HG03575 (cell line): ENCODE results near the gene UBE2U.
"Not testable (repeated sequence)": the region's sequence is repeated elsewhere in the genome, so short reads cannot be mapped to it uniquely, and the experiment has no call there.

Experiments used
- ATAC-seq: cut with Tn5 transposase; IDR thresholded peaks from one replicate; pipeline ENCODE4 v1.9.1; 2021; ENCODE audit not compliant: unreplicated experiment, insufficient number of reproducible peaks, low FRiP score; ENCODE audit errors: extremely low read depth

Gene UBE2U

GRCh38 chr1:64186138-64186897 lies 17.1 kb upstream of the UBE2U start:
- no peak for ATAC-seq

GRCh38 chr1:64186898-64187280 lies 16.5 kb upstream of the UBE2U start:
- no peak for ATAC-seq

GRCh38 chr1:64187646-64188045 lies 15.8 kb upstream of the UBE2U start:
- ATAC-seq: no peak

DNA sequence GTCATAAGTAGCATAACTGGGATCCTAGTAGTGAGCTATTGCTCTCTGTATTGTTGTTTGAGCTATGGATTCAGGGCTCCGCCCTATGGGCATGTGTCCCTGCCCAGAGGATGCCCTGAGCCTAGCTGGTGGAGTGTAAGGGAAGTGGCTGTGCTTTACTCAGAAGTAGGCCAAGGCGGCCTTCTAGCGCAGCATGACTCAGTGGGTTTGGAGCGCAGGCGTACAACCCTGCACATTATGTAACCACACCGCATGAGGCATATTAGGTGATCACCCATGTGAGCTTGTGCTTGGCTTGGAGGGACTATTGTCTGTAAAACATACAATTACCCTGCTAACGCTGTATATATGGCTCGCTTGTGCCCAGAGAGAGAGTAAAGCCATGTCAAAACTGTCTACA lies 11.1 kb upstream of the UBE2U start:
- no peak for ATAC-seq

GRCh38 chr1:64194168-64195080 lies 9.0 kb upstream of the UBE2U start:
- no peak for ATAC-seq

DNA sequence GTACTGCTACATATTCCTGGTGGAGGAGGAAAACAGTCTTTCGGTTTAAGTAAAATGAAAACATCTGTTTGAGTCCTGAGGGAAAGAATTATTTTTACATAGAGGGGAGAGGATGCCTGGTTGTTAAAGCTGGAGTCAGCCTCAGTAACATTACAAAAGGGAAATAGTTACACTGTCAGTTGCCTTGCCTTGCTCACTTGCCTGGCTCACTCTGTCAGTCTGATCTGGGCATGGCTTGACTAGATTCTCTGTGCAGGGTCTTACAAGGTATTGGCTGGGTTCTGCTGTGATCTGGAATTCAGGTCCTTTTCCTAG lies 8.4 kb upstream of the UBE2U start:
- ATAC-seq: no peak

DNA sequence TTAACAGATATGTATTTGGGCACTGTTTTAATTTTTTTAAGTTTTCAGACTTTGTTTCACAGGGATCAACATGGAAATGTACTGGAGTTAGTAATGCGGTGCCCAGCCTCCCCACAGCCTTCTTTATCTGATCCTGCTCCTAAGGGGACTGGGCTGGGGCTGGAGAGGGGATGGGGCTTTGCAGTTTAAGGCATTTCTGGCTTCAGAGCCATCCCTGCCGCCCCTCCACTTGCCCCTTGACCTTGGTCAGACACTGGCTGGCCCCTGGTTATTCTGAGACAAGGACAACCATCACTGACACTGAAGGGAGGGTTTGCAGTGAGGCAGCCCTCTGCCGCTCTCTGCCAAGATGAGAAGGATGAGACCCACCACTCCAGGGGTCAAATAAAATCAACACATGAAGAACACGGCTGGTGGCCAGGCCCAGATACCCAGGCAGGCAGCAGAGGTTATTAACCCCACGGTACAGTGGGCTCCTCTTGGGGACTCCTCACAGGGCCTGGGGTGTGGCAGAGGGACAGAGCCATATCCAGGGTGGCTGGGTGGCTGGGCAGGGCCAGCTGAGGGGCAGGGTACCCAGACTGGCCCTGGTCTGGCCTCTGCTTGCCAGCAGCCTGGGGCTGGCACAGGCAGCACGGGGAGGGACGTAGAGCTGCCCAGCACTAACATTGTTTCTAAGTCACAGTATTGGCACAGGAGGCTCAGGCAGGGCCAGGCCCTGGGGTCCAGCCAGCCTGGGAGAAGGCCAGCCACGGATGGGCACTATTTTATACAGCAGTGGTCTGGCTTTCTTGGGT lies 7.2 kb upstream of the UBE2U start:
- ATAC-seq: no peak

DNA sequence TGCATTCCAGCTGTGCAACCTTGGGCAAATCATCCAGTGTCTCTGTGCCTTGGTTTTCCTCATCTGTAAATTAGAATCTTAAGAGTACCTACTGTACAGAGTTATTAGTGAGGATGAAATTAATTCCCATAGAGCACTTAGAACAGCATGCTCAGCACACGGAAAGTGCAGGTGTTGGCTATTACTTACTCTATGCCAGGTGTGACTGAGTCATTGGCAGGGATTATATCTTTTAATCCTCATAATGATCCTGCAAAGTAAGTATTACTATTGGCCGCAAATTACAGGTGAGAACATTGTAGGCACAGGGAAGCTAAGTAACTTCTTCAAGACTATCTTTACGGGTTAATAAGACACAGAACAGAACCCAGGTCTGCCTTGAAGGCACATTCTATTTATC lies 6.3 kb upstream of the UBE2U start:
- ATAC-seq: no peak

DNA sequence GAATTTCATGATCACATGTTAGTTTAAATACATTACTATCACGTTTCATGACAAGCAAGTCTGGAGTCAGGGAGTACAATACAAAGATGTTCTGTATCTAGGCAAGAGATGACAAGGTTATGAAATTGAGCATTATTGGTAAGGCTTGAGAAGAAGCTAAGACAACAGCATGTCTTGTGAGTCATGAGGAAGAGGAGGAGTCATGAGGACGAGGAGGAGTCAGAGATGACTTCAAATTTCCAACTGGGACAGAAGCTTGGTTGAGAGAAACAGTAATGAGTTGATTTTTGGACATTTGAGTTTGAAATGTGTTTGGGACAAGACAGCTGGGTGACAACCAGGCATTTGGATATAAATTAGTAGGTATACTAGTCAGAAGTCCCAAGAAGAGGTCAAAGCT lies 4.3 kb upstream of the UBE2U start:
- no peak for ATAC-seq

- no peak for ATAC-seq
These were observed 3.4 kb upstream of the UBE2U start for GRCh38 chr1:64200064-64200463.

GRCh38 chr1:64209221-64209620 lies 5.8 kb downstream of the UBE2U start:
- ATAC-seq: no peak

DNA sequence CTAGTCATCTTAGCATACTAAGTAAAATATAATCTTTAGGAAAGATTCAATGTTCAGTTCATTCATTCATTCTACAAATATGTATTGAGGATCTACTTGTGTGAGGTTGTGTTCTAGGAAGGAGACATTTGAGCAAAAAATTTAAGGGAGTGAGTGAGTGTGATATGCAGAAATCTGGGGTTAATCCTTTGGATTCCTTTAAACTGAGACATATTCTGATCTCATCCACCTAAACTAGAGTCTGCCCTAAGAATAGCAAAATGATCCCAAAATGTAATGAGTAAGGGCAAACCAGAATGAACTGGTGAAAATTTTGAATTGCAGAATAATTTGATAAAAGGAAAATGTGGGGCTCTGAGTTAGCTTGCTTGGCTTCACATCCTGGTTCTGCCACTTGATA lies 8.6 kb downstream of the UBE2U start:
- ATAC-seq: no peak

- ATAC-seq: no peak
These were observed 12.2 kb downstream of the UBE2U start for GRCh38 chr1:64215576-64215975.

DNA sequence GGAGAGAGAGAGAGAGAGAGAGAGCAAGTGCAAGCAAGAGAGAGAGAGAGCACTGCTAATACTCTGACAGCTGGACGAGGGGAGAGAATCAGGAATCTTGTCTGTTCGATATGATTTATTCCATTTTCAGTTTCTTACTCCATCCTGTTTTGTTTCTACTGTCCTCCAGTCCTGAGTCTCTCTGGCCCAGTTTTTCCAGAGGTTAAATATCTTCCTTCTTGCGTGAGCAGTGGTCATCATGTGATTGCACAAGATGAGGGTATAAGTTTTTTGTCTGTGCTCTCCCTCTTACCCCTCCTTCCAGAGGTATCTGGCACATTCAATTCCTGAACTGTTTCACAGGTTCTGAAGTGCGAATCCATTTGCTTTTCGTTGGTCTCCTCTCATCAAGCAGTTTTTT lies 16.8 kb downstream of the UBE2U start:
- no peak for ATAC-seq

GRCh38 chr1:64223329-64224151 lies 20.1 kb downstream of the UBE2U start:
- peak; percentile 77 for ATAC-seq

GRCh38 chr1:64224236-64224635 lies 20.8 kb downstream of the UBE2U start:
- ATAC-seq: not testable (repeated sequence)

GRCh38 chr1:64228167-64228957 lies 24.9 kb downstream of the UBE2U start:
- ATAC-seq: no peak

DNA sequence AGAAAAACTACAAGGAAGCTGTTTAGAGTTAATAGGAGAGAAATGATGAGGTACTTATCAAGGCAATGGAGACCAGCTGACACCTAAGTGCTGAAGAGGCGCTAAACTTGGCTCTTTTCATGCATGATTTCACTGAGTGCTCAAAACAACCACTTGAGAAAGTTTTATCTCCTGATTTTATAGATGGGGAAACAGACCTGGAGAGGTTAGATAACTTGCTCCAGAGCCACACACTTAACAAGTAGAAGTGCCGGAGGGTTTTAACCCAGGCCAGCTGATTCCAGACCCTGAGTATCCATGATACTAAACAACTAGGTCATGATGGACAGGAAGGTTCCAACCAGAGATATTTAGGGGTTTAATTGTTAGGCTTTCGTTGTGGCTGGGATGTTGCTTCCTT lies 25.9 kb downstream of the UBE2U start:
- ATAC-seq: no peak
